ENCODE data around the gene LRG1.
"Not testable (repeated sequence)": the region's sequence is repeated elsewhere in the genome, so short reads cannot be mapped to it uniquely, and the experiment has no call there.

The LRG1 gene

GRCh38 chr19:4575267-4576015 is 35.6 kb upstream of the LRG1 start:
- peak; percentile 97 for DNase-seq

DNA sequence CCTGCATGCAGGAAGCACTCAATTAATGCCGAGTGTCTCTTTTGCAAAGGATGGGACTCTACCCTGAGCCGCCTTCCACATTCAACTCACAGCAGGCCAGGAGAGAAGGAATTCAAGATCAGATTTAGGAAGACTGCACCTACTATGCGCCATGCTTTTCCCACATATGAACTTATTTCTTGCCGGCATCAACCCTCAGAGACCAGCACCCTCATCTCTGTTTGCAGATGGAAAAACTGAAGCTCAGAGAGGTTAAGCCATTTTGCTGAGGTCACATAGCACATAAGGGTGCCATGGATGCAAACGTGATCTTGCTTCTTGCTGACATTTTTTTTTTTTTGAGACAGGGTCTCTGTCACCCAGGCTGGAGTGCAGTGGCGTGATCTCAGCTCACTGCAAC is 33.8 kb upstream of the LRG1 start:
- no peak for DNase-seq

DNA sequence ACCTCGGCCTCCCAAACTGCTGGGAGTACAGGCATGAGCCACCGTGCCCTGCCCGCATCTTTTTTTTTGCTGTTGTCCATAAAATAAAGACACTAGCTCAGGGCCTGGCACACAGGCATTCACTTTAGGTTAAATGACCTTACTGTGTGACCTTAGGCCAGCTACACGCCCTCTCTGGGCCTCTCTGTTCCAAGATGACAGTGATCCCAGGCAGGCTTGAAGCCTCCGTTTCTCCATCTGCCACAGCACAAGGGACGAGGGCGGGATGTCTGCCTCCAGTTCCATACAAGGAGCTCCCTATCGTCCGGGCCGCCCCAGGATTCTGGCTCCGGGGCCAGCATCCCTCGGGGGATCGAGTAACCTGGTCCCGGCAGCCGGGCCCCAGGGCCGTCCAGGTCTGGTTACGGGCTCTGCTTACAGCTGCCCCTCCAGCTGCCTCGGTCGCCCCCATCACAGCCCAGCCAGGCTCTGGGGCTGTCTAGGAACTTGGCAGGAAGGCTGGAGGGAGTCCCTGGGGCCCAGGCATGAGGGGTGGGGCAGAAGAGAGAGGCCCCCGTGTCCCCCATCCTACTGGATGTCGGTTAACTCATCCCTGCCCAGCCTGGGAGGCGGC is 31.6 kb upstream of the LRG1 start:
- no peak for DNase-seq

DNA sequence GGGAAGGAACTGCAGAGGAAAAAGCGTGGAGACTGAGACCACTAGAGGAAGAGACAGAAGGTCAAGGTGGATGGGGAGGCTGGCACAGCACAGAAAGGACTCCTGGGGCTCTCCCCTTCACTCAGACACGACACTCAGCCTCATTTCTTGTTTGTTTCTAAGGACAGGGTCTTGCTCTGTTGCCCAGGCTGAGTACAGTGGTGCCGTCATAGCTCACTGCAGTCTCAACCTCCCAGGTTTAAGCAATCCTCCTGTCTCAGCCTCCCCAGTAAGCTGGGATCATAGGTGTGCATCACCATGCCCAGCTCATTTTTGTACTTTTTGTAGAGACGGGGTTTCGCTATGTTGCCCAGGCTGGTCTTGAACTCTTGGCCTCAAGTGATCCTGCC is 31.1 kb upstream of the LRG1 start:
- no peak for DNase-seq

DNA sequence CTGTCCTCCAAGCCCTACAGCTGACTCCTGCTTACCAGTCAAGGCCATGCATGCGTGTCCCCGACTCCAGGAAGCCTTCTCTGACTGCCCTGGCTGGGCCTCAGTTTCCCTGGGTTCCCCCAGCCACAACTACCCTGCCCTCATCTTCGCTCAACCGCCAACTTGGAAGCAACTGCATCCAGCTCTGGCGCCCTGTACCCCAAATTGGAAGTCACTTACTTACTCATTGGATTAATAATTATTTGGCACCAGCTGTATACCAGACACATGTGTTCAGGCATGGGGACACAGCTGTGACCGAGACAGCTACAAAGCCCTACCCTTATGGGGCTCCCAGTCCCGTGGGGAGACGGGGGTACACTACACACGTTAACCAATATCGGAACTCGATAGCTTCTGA is 30.6 kb upstream of the LRG1 start:
- no peak for DNase-seq

- DNase-seq: no peak
These were observed 29.1 kb upstream of the LRG1 start for GRCh38 chr19:4568886-4569285.

GRCh38 chr19:4567584-4568071 is 27.8 kb upstream of the LRG1 start:
- DNase-seq: peak; percentile 93

- DNase-seq: no peak
These were observed 26.7 kb upstream of the LRG1 start for GRCh38 chr19:4566402-4567051.

- DNase-seq: not testable (repeated sequence)
These were observed 23.7 kb upstream of the LRG1 start for GRCh38 chr19:4563562-4563961.

GRCh38 chr19:4562085-4562484 is 22.2 kb upstream of the LRG1 start:
- not testable (repeated sequence) for DNase-seq

GRCh38 chr19:4559569-4559968 is 19.7 kb upstream of the LRG1 start, which contains the start of gene SEMA6B:
SEMA6B (minus strand) TSS chr19:4559684; CDS start chr19:4558457, 1,227 bp downstream.
- no peak for DNase-seq

DNA sequence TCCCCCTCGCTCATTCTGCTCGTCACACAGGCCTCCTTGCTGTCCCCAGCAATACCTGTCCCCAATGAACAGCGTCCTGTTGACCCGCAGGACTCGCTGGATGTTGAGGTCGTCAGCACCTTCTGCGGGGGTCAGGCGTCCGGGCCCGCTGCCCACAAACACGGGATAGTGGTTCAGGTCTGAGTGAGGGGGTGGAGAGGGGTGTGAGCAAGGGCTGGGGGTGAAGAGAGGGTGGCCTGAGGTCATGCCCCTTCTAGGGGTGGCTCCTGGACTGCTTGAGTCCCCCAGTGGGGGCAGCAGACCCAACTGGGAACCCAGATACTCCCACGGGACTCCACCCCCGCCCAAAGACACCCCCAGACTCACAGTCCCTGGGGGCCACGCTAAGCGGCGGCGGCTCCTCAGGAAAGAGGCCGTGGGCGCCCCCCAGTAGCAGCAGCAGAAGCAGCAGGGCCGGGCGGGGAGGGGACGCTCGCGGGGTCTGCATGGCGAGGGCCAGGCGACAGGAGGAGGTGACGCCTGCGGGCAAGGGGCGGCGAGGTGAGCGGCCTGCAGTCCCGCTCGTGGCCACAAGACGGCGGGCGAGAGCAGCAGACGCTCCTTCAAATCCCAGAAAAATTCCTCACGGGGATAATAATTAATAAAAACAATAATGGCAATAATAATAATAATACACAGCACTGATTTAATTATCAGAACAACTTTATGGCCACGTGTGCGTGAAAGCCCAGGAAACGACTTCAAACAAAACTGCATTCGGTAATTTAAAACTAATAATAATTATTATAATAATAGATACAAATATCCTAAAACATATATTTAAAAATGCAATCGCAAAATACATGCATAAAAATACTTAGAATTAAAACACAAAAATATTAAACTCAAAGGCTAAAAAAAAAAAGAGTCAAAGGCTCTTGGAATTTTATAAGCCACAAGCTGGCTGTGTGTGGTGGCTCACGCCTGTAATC is 18.4 kb upstream of the LRG1 start:
- peak; percentile 75 for DNase-seq

- DNase-seq: no peak
These were observed 17.5 kb upstream of the LRG1 start for GRCh38 chr19:4557144-4557970.

- DNase-seq: peak; percentile 83
These were observed 16.8 kb upstream of the LRG1 start for GRCh38 chr19:4556597-4557127.

DNA sequence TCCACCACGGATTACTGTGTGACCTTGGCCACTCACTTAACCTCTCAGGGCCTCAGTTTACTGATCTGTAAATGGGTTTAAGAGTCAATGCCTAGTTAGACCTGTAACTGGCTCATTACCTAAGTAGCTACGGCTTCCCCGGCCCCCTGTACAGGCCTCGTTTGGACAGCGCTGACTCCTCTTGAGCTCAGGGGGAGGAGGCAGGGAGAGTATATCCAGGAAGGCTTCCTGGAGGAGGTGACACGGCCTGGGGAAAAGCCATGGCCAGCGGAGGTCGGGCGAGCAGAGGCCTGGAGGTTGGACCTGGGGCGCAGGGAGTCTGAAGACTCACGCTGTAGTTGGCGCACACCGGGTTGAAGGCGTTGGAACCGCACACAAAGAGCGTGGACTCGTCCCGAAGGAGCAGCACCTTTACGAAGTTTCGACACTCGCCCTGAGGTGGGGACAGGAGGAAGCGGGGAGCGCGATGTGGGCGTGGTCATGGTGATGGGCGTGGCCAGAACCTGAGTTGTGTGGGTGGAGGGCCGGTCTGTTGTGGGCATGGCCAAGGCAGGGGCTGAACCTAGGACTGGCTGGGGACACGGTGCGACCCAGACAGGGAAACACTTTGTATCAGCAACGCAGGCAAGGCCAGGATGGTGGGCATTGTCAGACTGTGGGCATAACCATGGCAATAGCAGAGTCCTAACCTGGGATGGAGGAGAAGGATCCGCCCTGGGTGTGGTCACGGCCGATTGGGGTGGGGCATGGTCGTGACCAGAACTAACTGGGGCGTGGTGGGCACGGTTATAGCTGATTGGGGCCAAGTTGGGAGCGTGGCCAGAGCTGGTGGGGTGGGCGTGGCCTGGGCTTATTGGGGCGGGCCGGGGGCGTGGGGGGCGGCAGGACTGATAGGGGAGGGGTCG is 16.1 kb upstream of the LRG1 start:
- DNase-seq: peak; percentile 75

GRCh38 chr19:4554717-4555116 is 14.9 kb upstream of the LRG1 start:
- no peak for DNase-seq

GRCh38 chr19:4553775-4554174 is 13.9 kb upstream of the LRG1 start:
- no peak for DNase-seq

- DNase-seq: no peak
These were observed 13.4 kb upstream of the LRG1 start for GRCh38 chr19:4553092-4553695.

GRCh38 chr19:4552525-4552819 is 12.6 kb upstream of the LRG1 start:
- DNase-seq: no peak

GRCh38 chr19:4550479-4551050 is 10.7 kb upstream of the LRG1 start:
- DNase-seq: no peak
